ENCODE results near the gene GUCY2C. TPM values are rescaled to one million over a fixed set of nuclear protein-coding genes. Genes with fewer than 3 reads are reported as not detected.

GUCY2C gene
- total and polyA plus RNA-seq, 2 donors (not counting 3 experiments of a cell fraction or from before 2014, with no cell fraction given): not detected

DNA sequence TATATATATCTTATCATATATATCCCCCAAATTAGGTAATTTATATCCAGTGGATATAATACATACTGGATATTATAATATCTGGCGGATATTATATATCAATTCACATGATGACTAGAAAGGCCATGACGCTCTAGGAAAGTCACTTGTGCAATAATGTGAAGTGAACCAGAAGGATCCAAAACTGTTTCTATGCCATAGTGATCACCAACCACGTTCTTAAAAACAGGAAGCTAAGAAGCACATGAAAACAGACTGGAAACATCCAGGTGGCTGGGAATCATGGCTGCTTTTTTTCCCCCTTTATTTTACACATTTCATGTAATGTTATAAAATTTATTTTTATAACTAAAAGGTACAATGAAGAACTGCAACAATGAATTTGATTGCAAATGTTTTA lies 1.4 kb downstream of the GUCY2C start:
- ChIA-PET CTCF (interaction anchor here (0.7 kb wide), 1 partner anchor 144 kb away, joined by 4 read pairs; no protein-coding TSS in a partner anchor), POLR2A (no interaction called here)
- no TSS peak for BruUV-seq (replicated peaks)
- Histone ChIP-seq H3K9me1 (replicated peaks; ENCODE audit: control insufficient read depth, extremely low read depth, insufficient read depth, low read length) (no peaks in the 10 kb centered on the region), H3K4me1 (ENCODE audit: control insufficient read depth, extremely low read depth, insufficient read depth, low read length) (no peaks in the 10 kb centered on the region), H3K27ac (ENCODE audit: insufficient read depth, low read depth, low read length) (no peak overlapping the region), H3K79me2 (ENCODE audit: control insufficient read depth, insufficient read depth, low read length) (no peaks in the 10 kb centered on the region), H3K36me3 (ENCODE audit: control insufficient read depth in 2 of 2, extremely low read depth in 1 of 2, insufficient read depth in 2 of 2, low read length in 2 of 2) (no peaks in the 10 kb centered on the region), H2AFZ (ENCODE audit: low read depth, low read length) (no peak overlapping the region), H3K9me3 (replicated peaks; ENCODE audit: control insufficient read depth, insufficient read depth, low read length) (no peaks in the 10 kb centered on the region), H3K4me3 (replicated peaks in 1 of 3; ENCODE audit: insufficient read depth in 1 of 3, low read depth in 1 of 3, low read length in 3 of 3) (no peak overlapping the region), H4K20me1 (replicated peaks; ENCODE audit: control insufficient read depth, extremely low read depth, insufficient read depth, low read length) (no peaks in the 10 kb centered on the region), H3K4me2 (ENCODE audit: insufficient read depth, low read length) (no peak overlapping the region), H3K27me3 (ENCODE audit: control insufficient read depth in 2 of 2, insufficient read depth in 2 of 2, low read length in 2 of 2) (no peaks in the 10 kb centered on the region), H3K9ac (replicated peaks; ENCODE audit: extremely low read depth, insufficient read depth, low read length) (no peak overlapping the region)
- dilution Hi-C loops (cut with MboI; ENCODE audit: extremely low pct_ligation_motif_present, low sequenced_read_pairs) (no loop called here), intact Hi-C loops (cut with micrococcal nuclease) (no loop called here)
- TF ChIP-seq, protein P1, sequence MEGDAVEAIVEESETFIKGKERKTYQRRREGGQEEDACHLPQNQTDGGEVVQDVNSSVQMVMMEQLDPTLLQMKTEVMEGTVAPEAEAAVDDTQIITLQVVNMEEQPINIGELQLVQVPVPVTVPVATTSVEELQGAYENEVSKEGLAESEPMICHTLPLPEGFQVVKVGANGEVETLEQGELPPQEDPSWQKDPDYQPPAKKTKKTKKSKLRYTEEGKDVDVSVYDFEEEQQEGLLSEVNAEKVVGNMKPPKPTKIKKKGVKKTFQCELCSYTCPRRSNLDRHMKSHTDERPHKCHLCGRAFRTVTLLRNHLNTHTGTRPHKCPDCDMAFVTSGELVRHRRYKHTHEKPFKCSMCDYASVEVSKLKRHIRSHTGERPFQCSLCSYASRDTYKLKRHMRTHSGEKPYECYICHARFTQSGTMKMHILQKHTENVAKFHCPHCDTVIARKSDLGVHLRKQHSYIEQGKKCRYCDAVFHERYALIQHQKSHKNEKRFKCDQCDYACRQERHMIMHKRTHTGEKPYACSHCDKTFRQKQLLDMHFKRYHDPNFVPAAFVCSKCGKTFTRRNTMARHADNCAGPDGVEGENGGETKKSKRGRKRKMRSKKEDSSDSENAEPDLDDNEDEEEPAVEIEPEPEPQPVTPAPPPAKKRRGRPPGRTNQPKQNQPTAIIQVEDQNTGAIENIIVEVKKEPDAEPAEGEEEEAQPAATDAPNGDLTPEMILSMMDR (IDR thresholded peaks at IDR 0.05; ENCODE audit: extremely low read depth in 1 of 2, insufficient read depth in 1 of 2, low read depth in 1 of 2, low read length in 2 of 2): no peak
- no peak for TF ChIP-seq FOS (IDR thresholded peaks at IDR 0.05; ENCODE audit: borderline replicate concordance, insufficient read depth, low read length)
- TF ChIP-seq, protein P2, sequence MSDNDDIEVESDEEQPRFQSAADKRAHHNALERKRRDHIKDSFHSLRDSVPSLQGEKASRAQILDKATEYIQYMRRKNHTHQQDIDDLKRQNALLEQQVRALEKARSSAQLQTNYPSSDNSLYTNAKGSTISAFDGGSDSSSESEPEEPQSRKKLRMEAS (IDR thresholded peaks at IDR 0.05; ENCODE audit: insufficient read depth, insufficient read length): no peak
- DNase-seq (ENCODE audit: low read depth, low spot score) (no peak), FAIRE-seq (no peak)

DNA sequence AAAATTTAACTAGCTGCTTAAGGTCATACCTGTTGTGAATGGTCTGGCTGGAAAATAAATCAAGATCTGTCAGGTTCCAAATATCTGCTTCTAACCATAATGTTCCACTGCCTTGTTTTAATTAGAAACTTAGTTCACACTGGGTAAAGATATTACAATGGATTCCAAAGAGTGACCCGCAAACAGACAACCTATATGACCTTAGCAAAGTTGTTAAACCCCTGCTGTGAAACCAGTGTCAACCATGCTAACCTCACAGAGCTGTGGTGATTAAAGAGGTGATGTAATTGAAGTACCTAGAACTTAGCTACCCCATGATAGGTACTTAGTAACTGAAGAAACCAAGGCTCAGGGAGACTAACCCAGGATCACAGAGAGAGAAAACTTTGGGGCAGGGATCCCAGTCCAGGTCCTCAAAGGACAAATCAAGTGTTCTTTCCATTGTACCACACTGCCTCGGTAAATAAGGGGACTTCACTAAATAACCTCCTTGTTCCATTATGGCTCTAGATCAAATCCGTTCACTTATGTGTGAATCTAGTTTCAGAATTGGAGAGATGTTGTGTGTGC lies 2.2 kb downstream of the GUCY2C start:
- Histone ChIP-seq H3K9ac (replicated peaks; ENCODE audit: extremely low read depth, insufficient read depth, low read length) (no peak overlapping the region), H2AFZ (ENCODE audit: low read depth, low read length) (no peak overlapping the region), H3K79me2 (ENCODE audit: control insufficient read depth, insufficient read depth, low read length) (no peaks in the 10 kb centered on the region), H3K4me3 (replicated peaks in 1 of 3; ENCODE audit: insufficient read depth in 1 of 3, low read depth in 1 of 3, low read length in 3 of 3) (no peak overlapping the region), H3K27ac (ENCODE audit: insufficient read depth, low read depth, low read length) (no peak overlapping the region), H3K9me1 (replicated peaks; ENCODE audit: control insufficient read depth, extremely low read depth, insufficient read depth, low read length) (no peaks in the 10 kb centered on the region), H3K9me3 (replicated peaks; ENCODE audit: control insufficient read depth, insufficient read depth, low read length) (no peaks in the 10 kb centered on the region), H4K20me1 (replicated peaks; ENCODE audit: control insufficient read depth, extremely low read depth, insufficient read depth, low read length) (no peaks in the 10 kb centered on the region), H3K27me3 (ENCODE audit: control insufficient read depth in 2 of 2, insufficient read depth in 2 of 2, low read length in 2 of 2) (no peaks in the 10 kb centered on the region), H3K4me2 (ENCODE audit: insufficient read depth, low read length) (no peak overlapping the region), H3K4me1 (ENCODE audit: control insufficient read depth, extremely low read depth, insufficient read depth, low read length) (no peaks in the 10 kb centered on the region), H3K36me3 (ENCODE audit: control insufficient read depth in 2 of 2, extremely low read depth in 1 of 2, insufficient read depth in 2 of 2, low read length in 2 of 2) (no peaks in the 10 kb centered on the region)
- CTCF ChIA-PET: interaction anchor here (1.3 kb wide), 1 partner anchor 62 kb away, joined by 3 read pairs; no protein-coding TSS in a partner anchor
- no peak for DNase-seq (ENCODE audit: low read depth, low spot score)
- intact Hi-C loops (cut with micrococcal nuclease) (no loop called here), dilution Hi-C loops (cut with MboI; ENCODE audit: extremely low pct_ligation_motif_present, low sequenced_read_pairs) (no loop called here)
- TF ChIP-seq, protein P2 (IDR thresholded peaks at IDR 0.05; ENCODE audit: insufficient read depth, insufficient read length): no peak
- no peak for TF ChIP-seq FOS (IDR thresholded peaks at IDR 0.05; ENCODE audit: borderline replicate concordance, insufficient read depth, low read length)
- no peak for TF ChIP-seq EZH2 (IDR thresholded peaks at IDR 0.05; ENCODE audit: borderline replicate concordance, low read depth, low read length, severe bottlenecking)
- no TSS peak for BruUV-seq (replicated peaks)
- FAIRE-seq: no peak
- POLR2A ChIA-PET: no interaction called here

Data from endothelial cell of umbilical vein (primary cell).